DOHH2 (cell line): ENCODE results near the gene TULP1.

Experiments used
- H3F3A ChIP-seq: fragments of 200-600 bp; sonication (generic), shearing (Covaris generic); 2 replicates; pipeline ENCODE4 v1.6.0; 2016; ENCODE audit warnings: antibody characterized with exemption, mild to moderate bottlenecking; ENCODE audit not compliant: control insufficient read depth, insufficient read depth
- H3K27ac ChIP-seq: fragments of 200-600 bp; sonication (generic); 2 replicates; pipeline ENCODE4 v1.5.1; 2014; ENCODE audit warnings: low read depth, mild to moderate bottlenecking, low read length, moderate library complexity
- H3K27me3 ChIP-seq: fragments of 200-600 bp; sonication (generic); 2 replicates; pipeline ENCODE4 v1.6.1; 2014; ENCODE audit warnings: mild to moderate bottlenecking, low read length, mixed read lengths; ENCODE audit not compliant: control insufficient read depth
- H3K36me3 ChIP-seq: fragments of 200-600 bp; sonication (generic); 2 replicates; pipeline ENCODE4 v1.6.1; 2014; ENCODE audit warnings: mild to moderate bottlenecking, low read length, moderate library complexity, mixed read lengths; ENCODE audit not compliant: control insufficient read depth
- H3K4me1 ChIP-seq: fragments of 200-600 bp; sonication (generic); 2 replicates; pipeline ENCODE4 v1.6.1; 2014; ENCODE audit warnings: mild to moderate bottlenecking, low read length, mixed read lengths; ENCODE audit not compliant: control insufficient read depth
- H3K4me2 ChIP-seq: fragments of 200-600 bp; sonication (generic); 2 replicates; pipeline ENCODE4 v1.6.0; 2014; ENCODE audit warnings: mild to moderate bottlenecking, low read length, moderate library complexity
- H3K4me3 ChIP-seq: fragments of 200-600 bp; sonication (generic); 2 replicates; pipeline ENCODE4 v1.5.1; 2014; ENCODE audit warnings: mild to moderate bottlenecking, low read length, mixed read lengths
- H3K79me2 ChIP-seq: fragments of 200-600 bp; sonication (generic); 2 replicates; pipeline ENCODE4 v1.6.1; 2014; ENCODE audit warnings: mild to moderate bottlenecking, low read length, mixed read lengths; ENCODE audit not compliant: control insufficient read depth
- H3K9me2 ChIP-seq: fragments of 200-600 bp; sonication (generic); replicated peaks from 2 replicates; pipeline ENCODE4 v1.6.1; 2014; ENCODE audit warnings: mild to moderate bottlenecking, low read length, mixed read lengths; ENCODE audit not compliant: control insufficient read depth
- H3K9me3 ChIP-seq: fragments of 200-600 bp; sonication (generic); 2 replicates; pipeline ENCODE4 v1.6.1; 2014; ENCODE audit warnings: antibody characterized with exemption, low read length, mixed read lengths; ENCODE audit not compliant: control insufficient read depth, insufficient read depth
- H4K20me1 ChIP-seq: fragments of 200-600 bp; sonication (generic); 2 replicates; pipeline ENCODE4 v1.6.0; 2014; ENCODE audit warnings: low read depth, mild to moderate bottlenecking, antibody characterized with exemption, low read length, moderate library complexity; ENCODE audit not compliant: control insufficient read depth, insufficient read depth
- EZH2phosphoT487 ChIP-seq: fragments of 200-600 bp; sonication (generic); IDR thresholded peaks from 2 replicates; pipeline ENCODE4 v1.6.1; 2017; ENCODE audit warnings: borderline replicate concordance, mild to moderate bottlenecking, antibody characterized with exemption, low read length, moderate library complexity, mixed read lengths
- TF ChIP-seq, protein P1 (sequence below): fragments of 200-600 bp; sonication (generic); IDR thresholded peaks from one replicate; pipeline ENCODE4 v1.5.1; 2014; ENCODE audit warnings: antibody characterized with exemption, mild to moderate bottlenecking, low read depth, low read length; ENCODE audit not compliant: poor library complexity, severe bottlenecking

The TULP1 gene

DNA sequence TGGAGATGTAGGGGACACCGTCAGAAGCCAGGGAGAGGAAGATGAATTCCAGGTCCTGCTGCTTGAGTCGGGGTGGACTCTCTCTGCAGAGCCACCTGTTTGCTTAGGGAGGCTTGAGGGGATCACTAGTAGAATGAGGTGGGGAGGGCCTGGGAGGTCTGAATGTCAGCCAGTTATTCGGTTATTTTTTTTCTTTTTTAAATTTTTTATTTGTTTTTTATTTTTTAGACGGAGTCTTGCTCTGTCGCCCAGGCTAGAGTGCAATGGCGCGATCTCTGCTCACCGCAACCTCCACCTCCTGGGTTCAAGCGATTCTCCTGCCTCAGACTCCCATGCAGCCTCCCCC lies 24.2 kb downstream of the TULP1 start:
- H3K9me3 ChIP-seq, result no peaks in the 10 kb centered on the region
- no peak overlapping the region for H3K27ac ChIP-seq
- TF ChIP-seq, protein P1, sequence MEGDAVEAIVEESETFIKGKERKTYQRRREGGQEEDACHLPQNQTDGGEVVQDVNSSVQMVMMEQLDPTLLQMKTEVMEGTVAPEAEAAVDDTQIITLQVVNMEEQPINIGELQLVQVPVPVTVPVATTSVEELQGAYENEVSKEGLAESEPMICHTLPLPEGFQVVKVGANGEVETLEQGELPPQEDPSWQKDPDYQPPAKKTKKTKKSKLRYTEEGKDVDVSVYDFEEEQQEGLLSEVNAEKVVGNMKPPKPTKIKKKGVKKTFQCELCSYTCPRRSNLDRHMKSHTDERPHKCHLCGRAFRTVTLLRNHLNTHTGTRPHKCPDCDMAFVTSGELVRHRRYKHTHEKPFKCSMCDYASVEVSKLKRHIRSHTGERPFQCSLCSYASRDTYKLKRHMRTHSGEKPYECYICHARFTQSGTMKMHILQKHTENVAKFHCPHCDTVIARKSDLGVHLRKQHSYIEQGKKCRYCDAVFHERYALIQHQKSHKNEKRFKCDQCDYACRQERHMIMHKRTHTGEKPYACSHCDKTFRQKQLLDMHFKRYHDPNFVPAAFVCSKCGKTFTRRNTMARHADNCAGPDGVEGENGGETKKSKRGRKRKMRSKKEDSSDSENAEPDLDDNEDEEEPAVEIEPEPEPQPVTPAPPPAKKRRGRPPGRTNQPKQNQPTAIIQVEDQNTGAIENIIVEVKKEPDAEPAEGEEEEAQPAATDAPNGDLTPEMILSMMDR, result no peak
- no peak for TF ChIP-seq EZH2phosphoT487
- H3K4me2 ChIP-seq, result no peak overlapping the region
- H3F3A ChIP-seq, result no peaks in the 10 kb centered on the region
- no peak overlapping the region for H3K4me3 ChIP-seq
- H4K20me1 ChIP-seq, result no peaks in the 10 kb centered on the region
- no peaks in the 10 kb centered on the region for H3K36me3 ChIP-seq
- H3K27me3 ChIP-seq, result peaks cover 61% of the 10 kb centered on the region
- H3K4me1 ChIP-seq, result no peaks in the 10 kb centered on the region
- H3K9me2 ChIP-seq, result no peaks in the 10 kb centered on the region
- H3K79me2 ChIP-seq, result no peaks in the 10 kb centered on the region

DNA sequence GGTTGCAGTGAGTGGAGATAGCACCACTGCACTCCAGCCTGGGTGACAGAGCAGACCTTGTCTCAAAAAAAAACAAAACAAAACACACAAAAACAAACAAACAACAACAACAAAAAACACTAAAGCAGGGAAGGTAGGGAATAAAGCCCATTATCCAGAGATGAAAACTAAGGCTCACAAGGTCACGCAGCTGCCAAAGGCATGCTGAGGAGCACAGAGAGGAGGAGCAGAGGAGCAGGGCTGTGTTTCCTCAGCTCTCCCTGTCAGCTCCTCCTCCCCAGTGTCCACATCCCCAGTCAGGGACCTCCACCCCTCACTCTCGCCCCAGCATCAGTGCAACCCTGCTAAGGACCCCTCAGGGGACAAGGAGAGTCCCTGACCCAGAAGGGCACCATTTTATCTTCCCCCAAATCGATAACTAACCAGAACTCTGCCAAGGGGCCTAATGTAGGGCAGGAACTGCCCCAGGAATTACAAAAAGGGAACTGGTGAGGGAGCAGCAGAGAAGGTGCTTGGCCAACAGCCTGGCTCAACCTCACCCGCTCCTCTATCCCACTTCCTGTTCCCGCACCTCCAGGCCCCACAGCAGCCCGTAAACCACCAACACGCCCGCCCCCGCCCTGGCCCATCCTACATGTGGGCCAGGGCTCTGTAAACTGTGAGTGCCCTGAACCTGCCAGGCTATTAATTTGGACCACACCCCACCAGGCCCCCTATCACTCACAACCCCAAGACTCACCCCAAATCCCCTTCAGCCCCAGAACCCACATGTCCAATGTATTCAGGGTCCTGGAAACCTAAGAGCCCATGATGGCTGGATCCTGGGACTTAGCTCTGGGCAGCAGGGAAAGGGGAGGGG lies 24.8 kb downstream of the TULP1 start:
- TF ChIP-seq, protein P1, result no peak
- TF ChIP-seq EZH2phosphoT487, result no peak
- H3K4me2 ChIP-seq, result no peak overlapping the region
- H3K4me3 ChIP-seq, result no peak overlapping the region
- H3K79me2 ChIP-seq, result no peaks in the 10 kb centered on the region
- H3K27ac ChIP-seq, result no peak overlapping the region
- peaks cover 61% of the 10 kb centered on the region for H3K27me3 ChIP-seq
- no peaks in the 10 kb centered on the region for H3K9me3 ChIP-seq
- no peaks in the 10 kb centered on the region for H3F3A ChIP-seq
- no peaks in the 10 kb centered on the region for H3K9me2 ChIP-seq
- H3K36me3 ChIP-seq, result no peaks in the 10 kb centered on the region
- no peaks in the 10 kb centered on the region for H3K4me1 ChIP-seq
- H4K20me1 ChIP-seq, result no peaks in the 10 kb centered on the region

DNA sequence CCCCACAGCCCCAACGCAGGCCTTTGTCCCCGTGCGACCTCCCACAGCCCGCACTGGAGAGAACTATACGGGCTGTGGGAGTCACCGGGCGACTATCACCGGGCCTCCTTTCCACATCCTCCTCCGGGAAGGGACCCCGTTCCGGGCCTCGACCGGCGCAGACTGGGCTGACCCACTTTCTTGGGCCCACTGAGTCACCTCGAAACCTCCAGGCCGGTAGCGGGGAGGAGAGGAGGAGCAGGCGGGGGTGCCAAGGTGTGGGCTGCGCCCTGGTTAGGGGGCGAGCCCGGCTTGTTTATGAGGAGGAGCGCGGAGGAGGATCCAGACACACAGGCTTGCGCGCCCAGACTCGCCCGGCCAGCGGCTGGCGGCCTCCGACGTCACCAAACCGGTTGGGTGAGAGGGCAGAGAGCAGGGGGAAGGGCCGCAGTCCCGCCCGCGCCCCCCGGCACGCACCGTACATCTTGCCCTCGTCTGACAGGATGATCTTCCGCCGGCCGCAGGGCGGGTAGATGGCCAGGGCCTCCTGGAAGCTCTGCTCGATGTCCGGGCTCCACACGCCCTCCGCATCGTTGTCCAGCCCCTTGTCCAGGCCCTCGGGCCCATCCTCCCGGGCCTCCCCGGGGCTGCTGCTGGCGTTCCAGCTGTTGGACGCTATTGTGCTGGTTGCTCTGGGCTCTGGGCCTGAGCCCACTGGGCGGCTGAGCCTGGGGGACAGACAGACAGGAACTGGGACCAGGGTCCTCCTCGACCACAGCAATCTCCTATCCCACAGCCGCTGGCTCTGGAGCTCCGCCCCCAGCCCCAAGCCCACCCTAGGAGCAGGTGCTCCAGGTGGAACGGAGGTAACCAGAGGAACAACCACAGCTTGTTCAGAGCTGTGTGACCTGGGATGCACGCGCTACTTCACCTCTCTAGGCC lies 26.4 kb downstream of the TULP1 start:
- H3K27me3 ChIP-seq, result peaks cover 56% of the 10 kb centered on the region
- no peak for TF ChIP-seq EZH2phosphoT487
- TF ChIP-seq, protein P1, result no peak
- H3K4me3 ChIP-seq, result no peak overlapping the region
- H3K79me2 ChIP-seq, result no peaks in the 10 kb centered on the region
- H3F3A ChIP-seq, result no peaks in the 10 kb centered on the region
- H3K4me2 ChIP-seq, result no peak overlapping the region
- no peaks in the 10 kb centered on the region for H3K9me3 ChIP-seq
- H3K27ac ChIP-seq, result no peak overlapping the region
- no peaks in the 10 kb centered on the region for H4K20me1 ChIP-seq
- H3K9me2 ChIP-seq, result no peaks in the 10 kb centered on the region
- no peaks in the 10 kb centered on the region for H3K36me3 ChIP-seq
- no peaks in the 10 kb centered on the region for H3K4me1 ChIP-seq
